ENCODE results near the gene FABP3. TPM values are rescaled to one million over a fixed set of nuclear protein-coding genes. Genes with fewer than 3 reads are reported as not detected.

Gene FABP3
- total RNA-seq, 1 experiment from 2014 or later = 0.49 TPM

GRCh38 chr1:31420716-31421115 is 47.8 kb upstream of the FABP3 start:
- H3K27ac ChIP-seq (ENCODE audit: low read length) = no peak overlapping the region
- H3K4me1 ChIP-seq (ENCODE audit: control insufficient read depth, insufficient read depth, low read length) = peaks cover 9% of the 10 kb centered on the region
- DNase-seq (ENCODE audit: low read depth, low spot score) (no peak), ATAC-seq (no peak)
- intact Hi-C loops (cut with micrococcal nuclease; ENCODE audit: unreplicated experiment) (loop anchor here (5.0 kb wide), 1 partner anchor 238 kb away; no protein-coding TSS in a partner anchor), in situ Hi-C loops (cut with HindIII; ENCODE audit: low pct_unique_long_range_greater_than_20kb, low sequenced_read_pairs) (no loop called here)
- no peaks in the 10 kb centered on the region for H3K27me3 ChIP-seq (ENCODE audit: control insufficient read depth, insufficient read depth, low read length)
- no peak overlapping the region for H3K4me3 ChIP-seq (ENCODE audit: low read depth in 2 of 2, low read length in 2 of 2)
- TF ChIP-seq POLR2AphosphoS5 (IDR thresholded peaks at IDR 0.05; ENCODE audit: low read depth, low read length) = no peak
- TF ChIP-seq REST (IDR thresholded peaks at IDR 0.05; ENCODE audit: insufficient read depth in 1 of 2, low read depth in 2 of 2, low read length in 1 of 2) = no peak
- TF ChIP-seq SIN3A (IDR thresholded peaks at IDR 0.05; ENCODE audit: borderline replicate concordance, insufficient read depth, low read depth, low read length) = no peak
- TF ChIP-seq TCF7L2 (IDR thresholded peaks at IDR 0.05; ENCODE audit: low read depth, low read length) = no peak
- TF ChIP-seq, protein P1, sequence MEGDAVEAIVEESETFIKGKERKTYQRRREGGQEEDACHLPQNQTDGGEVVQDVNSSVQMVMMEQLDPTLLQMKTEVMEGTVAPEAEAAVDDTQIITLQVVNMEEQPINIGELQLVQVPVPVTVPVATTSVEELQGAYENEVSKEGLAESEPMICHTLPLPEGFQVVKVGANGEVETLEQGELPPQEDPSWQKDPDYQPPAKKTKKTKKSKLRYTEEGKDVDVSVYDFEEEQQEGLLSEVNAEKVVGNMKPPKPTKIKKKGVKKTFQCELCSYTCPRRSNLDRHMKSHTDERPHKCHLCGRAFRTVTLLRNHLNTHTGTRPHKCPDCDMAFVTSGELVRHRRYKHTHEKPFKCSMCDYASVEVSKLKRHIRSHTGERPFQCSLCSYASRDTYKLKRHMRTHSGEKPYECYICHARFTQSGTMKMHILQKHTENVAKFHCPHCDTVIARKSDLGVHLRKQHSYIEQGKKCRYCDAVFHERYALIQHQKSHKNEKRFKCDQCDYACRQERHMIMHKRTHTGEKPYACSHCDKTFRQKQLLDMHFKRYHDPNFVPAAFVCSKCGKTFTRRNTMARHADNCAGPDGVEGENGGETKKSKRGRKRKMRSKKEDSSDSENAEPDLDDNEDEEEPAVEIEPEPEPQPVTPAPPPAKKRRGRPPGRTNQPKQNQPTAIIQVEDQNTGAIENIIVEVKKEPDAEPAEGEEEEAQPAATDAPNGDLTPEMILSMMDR (IDR thresholded peaks at IDR 0.05) = no peak
- no peaks in the 10 kb centered on the region for H3K9me3 ChIP-seq (ENCODE audit: control insufficient read depth, insufficient read depth, low read depth, low read length)
- no TSS peak for BruUV-seq (replicated peaks)
- H3K36me3 ChIP-seq (ENCODE audit: control insufficient read depth, insufficient read depth, low read length) = no peaks in the 10 kb centered on the region
- POLR2A ChIA-PET = no interaction called here
- CTCF ChIA-PET = interaction anchor here (0.9 to 1.4 kb wide), 2 partner anchors 26 to 121 kb away, joined by 3 to 4 read pairs; no protein-coding TSS in a partner anchor

DNA sequence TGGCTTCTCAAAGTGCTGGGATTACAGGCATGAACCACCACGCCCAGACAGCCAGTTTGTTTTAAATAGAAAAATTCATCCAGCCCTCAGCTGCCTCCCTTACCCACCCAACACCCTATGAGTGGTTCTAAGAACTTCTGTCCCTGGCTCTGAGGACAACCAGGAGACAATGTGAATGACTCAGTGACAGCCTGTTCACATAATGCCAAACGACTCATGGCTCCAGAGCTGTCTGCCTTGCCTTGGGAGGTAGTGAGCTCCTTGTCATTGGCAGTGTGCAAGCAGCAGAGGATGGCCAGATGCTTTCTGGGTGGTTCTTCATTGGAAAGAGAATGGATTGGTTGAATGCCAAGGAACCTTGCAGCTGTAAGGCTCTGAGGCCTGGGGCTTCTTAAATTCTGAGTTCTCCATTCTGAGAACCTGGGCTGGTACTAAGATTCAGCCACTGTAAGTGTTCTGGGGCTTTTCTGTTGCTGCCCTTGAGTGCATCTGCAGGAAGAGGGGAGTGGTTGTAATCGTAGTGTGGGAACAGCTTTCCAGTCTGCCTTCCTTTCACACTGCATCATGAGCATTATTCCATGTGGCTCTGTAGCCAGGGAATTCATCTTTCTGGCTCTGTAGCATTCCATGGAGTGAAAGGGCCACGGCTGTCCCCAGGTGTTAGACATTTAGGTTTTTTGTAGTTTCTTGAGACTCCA is 45.9 kb upstream of the FABP3 start:
- Histone ChIP-seq H3K27ac (ENCODE audit: low read length) (no peak overlapping the region), H3K4me1 (ENCODE audit: control insufficient read depth, insufficient read depth, low read length) (peaks cover 9% of the 10 kb centered on the region), H3K9me3 (ENCODE audit: control insufficient read depth, insufficient read depth, low read depth, low read length) (no peaks in the 10 kb centered on the region), H3K4me3 (ENCODE audit: low read depth in 2 of 2, low read length in 2 of 2) (no peak overlapping the region), H3K36me3 (ENCODE audit: control insufficient read depth, insufficient read depth, low read length) (peaks cover under 1% of the 10 kb centered on the region; the same call in 1 of the 2 replicates), H3K27me3 (ENCODE audit: control insufficient read depth, insufficient read depth, low read length) (no peaks in the 10 kb centered on the region)
- ATAC-seq (no peak), DNase-seq (ENCODE audit: low read depth, low spot score) (no peak)
- TF ChIP-seq TCF7L2 (IDR thresholded peaks at IDR 0.05; ENCODE audit: low read depth, low read length) = no peak
- TF ChIP-seq POLR2AphosphoS5 (IDR thresholded peaks at IDR 0.05; ENCODE audit: low read depth, low read length) = no peak
- TF ChIP-seq REST (IDR thresholded peaks at IDR 0.05; ENCODE audit: insufficient read depth in 1 of 2, low read depth in 2 of 2, low read length in 1 of 2) = no peak
- TF ChIP-seq, protein P1 (IDR thresholded peaks at IDR 0.05) = no peak
- no peak for TF ChIP-seq SIN3A (IDR thresholded peaks at IDR 0.05; ENCODE audit: borderline replicate concordance, insufficient read depth, low read depth, low read length)
- ChIA-PET CTCF (interaction anchor here (0.5 to 1.5 kb wide), 2 partner anchors 24 to 690 kb away, joined by 3 to 5 read pairs; no protein-coding TSS in a partner anchor), POLR2A (no interaction called here)
- no TSS peak for BruUV-seq (replicated peaks)
- intact Hi-C loops (cut with micrococcal nuclease; ENCODE audit: unreplicated experiment) (no loop called here), in situ Hi-C loops (cut with HindIII; ENCODE audit: low pct_unique_long_range_greater_than_20kb, low sequenced_read_pairs) (no loop called here)
